ENCODE results near the gene CYREN.
"Not testable (repeated sequence)": the region's sequence is repeated elsewhere in the genome, so short reads cannot be mapped to it uniquely, and the experiment has no call there.

The CYREN gene

DNA sequence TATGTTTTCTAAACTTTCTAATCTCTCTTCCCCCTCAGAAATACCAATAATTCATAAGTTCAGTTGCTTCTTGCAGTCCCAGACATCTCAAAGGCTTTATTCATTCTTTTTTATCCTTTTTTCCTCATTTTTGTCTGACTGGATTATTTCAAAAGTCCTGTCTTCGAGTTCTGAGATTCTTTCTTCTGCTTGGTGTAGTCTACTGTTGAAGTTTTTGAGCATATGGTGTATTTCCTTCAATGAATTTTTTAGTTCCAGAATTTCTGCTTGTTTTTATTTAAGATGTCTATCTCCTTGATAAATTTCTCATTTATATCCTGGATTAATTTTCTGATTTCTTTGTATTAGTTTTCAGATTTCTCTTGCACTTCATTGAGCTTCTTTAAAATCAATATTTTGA, 14.2 kb downstream of the CYREN start:
- DNase-seq = no peak

DNA sequence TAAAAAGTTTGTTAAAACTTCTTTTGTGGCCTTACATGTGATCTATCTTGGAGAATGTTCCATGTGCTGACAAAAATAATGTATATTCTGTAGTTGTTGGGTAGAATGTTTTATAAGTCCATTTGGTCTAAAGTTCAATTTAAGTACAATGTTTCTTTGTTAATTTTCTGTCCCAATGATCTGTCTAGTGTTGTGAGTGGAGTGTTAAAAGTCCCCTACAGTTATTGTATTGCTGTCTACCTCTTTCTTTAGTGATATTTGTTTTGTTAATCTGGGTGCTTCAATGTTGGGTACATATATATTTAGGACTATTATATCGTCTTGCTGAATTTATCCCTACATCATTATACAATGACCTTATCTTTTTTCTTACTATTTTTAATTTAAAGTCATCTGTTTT, 15.8 kb downstream of the CYREN start:
- DNase-seq = no peak

DNA sequence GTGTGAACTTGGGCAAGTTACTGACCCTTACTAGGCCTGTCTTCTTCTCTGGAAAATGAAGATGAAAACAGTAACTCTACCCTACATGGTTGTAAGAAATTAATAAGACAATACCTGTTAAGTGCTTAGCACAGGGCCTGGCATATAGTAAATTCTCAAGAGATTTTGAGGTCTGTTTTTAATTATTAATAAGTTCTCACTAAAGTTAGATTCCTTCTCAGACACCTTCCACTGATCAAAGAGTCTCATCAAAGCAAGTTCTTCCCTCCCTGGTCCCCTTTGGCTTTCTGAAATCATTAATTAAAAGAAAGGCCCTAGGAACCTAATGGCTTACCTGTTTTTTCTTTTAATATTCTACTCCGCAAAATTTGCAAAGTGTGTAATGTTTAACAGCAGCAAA, 18.1 kb downstream of the CYREN start:
- DNase-seq = no peak

GRCh38 chr7:135151533-135151932, 19.0 kb downstream of the CYREN start:
- no peak for DNase-seq

- no peak for DNase-seq
Observed at GRCh38 chr7:135151132-135151531, 19.4 kb downstream of the CYREN start.

DNA sequence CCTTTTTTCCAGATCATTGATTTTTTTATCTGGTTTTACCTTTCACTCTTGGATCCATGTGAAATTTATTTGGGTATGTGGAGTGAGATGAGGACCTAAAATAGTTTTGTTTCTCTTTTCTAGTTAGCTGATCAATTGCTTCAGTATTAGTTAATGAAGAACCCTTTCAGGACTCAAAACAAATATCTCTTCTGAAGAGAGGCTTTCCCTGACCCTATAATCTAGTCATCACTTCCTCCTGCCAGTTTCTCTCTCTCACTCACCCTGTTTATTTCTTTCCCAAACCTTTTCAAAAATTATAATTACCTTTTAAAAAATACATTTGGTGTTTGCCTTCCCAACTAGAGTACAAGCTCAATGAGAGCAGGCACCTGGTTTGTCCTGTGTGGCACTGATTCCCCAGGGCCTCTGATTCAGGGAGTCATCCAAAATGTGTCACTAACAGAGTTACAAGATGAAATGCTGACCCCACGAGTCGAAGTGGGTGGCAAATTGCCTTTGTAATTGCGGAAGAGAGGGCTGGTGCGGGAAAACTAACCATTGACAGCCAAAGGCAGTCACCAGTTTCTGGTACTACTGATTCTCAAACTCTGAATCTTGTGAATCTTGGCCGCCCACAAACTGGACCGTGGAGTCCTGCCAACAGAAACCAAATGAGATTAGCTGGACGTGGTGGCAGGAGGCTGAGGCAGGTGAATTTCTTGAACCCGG, 20.3 kb downstream of the CYREN start:
- no peak for DNase-seq

DNA sequence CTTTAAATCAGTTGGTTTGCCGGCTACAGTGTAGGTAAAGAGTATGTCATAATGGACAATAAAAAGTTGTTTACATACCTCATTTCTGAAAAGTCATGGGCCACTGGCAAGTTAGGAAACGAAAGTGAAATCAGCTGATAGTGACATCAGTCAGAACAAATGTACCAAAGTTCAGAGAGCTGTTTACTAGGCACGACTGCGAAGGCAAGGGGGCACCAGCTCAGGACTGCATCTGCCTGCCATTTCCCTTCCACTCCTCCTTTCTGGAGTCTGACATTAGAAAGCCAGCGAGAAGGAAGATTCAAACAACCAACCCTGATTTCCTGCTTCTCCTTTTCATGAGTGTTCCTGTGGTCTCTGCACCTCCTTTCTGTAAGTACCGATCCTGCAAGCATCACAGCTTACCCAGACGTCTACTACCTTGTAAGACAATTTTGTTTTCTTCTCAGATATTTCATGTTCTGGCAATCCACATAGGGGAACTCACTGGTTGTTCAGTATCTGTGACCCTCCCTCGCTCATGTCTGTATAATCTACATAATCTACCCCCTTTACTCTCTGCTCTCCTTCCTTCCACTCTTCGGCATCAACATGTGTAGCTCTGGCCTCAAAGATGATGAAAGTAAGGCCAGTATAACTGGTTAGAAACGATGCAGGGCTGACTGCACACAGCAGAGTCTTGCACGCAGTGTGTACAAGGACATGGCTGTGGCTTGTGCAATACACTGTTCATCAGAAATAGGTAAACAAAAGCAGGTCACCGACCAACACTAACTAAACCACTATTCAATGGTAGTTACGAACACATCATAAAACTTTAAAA, 22.4 kb downstream of the CYREN start, which contains the start of gene TMEM140:
TMEM140 (plus strand) TSS at position 174 of the 823 bp plus-strand sequence. CDS start 16,370 bp downstream, outside the sequence.
- DNase-seq = peak; percentile 85

- peak; percentile 24 for DNase-seq
Observed at GRCh38 chr7:135147341-135147898, 23.1 kb downstream of the CYREN start.

DNA sequence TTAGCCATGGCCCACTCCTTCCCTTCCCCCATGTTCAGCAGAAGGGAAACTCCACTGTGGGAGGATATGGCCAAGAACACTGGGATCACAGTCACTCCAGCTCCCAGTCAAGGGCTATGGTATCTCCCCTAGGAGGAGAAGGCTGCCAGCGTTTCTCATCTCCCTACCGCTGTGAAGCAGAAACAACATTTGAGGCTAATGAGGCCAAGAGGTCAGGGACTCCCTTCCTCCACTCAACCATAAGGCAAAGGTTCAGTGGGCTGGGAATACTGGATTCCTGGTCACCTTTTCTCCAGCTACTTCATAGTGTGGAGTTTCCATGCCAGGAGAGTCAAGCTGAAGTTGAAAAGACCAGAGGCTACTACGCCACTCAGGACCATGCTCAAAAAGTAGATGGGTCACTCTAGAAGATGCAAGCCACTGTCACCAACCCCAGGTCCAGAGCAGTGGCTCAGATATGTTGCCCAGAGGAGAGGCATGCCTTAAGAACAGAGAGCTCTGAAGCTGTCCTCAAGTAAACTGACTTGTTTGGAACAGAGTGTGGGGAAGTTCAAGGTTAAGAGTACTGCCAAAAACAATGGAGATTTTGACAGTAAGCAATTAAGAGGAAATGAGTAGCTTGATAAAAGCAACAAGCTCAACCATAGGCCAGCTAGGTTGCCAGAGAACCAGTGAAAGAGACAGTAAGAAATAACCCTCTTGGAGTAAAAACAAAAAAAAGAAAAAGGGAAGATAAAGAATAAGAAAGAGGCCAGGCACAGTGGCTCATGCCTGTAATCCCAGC, 26.4 kb downstream of the CYREN start:
- no peak for DNase-seq

- DNase-seq = no peak
Observed at GRCh38 chr7:135129579-135129978, 40.9 kb downstream of the CYREN start.

DNA sequence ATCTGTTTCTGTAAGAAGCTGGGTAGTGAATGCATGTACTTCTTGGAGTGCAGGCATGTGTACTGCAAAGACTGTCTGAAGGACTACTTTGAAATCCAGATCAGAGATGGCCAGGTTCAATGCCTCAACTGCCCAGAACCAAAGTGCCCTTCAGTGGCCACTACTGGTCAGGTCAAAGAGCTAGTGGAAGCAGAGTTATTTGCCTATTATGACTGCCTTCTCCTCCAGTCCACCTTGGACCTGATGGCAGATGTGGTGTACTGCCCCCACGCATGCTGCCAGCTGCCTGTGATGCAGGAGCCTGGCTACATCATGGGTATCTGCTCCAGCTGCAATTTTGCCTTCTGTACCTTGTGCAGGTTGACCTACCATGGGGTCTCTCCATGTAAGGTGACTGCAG, 41.6 kb downstream of the CYREN start:
- DNase-seq = no peak

GRCh38 chr7:135124631-135125030, 45.9 kb downstream of the CYREN start:
- DNase-seq = not testable (repeated sequence)

GRCh38 chr7:135121868-135122267, 48.6 kb downstream of the CYREN start:
- no peak for DNase-seq

DNA sequence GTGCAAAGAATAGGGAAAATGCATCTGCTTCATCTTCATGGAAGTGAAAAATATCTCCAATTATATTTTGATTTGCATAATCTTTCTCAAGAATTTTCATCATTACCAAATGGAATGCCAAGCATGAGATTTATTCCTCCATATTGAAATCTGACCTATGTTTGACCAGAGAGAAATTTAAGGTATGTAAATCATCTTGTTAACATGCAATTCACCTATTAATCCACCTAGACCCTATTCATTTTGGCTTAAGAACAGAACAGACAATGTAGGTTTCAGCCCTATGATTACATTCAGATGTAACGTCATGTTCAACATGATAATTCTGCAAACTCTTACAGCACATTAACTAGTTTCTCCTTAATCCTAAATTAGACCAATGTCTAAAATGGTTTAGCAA, 53.4 kb downstream of the CYREN start:
- DNase-seq = no peak

Measured in activated CD4-positive, alpha-beta T cell treated with anti-CD3 and anti-CD28 coated beads, Interleukin-10, Interleukin-2, amounts not matched to agents 100 ng/mL and 50 ng/mL, durations not matched to agents 16 hours and 8 hours (primary cell).